SK-N-SH (cell line): ENCODE data around the gene IWS1. TPM values are rescaled to one million over a fixed set of nuclear protein-coding genes. Genes with fewer than 3 reads are reported as not detected.

Experiments used
- CTCF ChIA-PET: fragments of 300-600, 350-600 bp; formaldehyde crosslinking; extraction: SDS; loops from one replicate; lab custom pipeline; 2021; lab: Yijun Ruan, JAX
- POLR2A ChIA-PET: fragments of 350-600 bp; sonication (Branson Sonifier 250); formaldehyde crosslinking; extraction: SDS; loops from one replicate; lab custom pipeline; 2020; ENCODE audit warnings: antibody characterized with exemption, inconsistent platforms; lab: Yijun Ruan, JAX
- DNase-seq: peaks from one replicate; pipeline ENCODE4 v3.0.0; 2012
- H2AFZ ChIP-seq: fragments of 200-600 bp; sonication (generic); 2 replicates; pipeline ENCODE4 v1.8.1; 2016; ENCODE audit warnings: antibody characterized with exemption, mild to moderate bottlenecking, low read depth
- H3F3A ChIP-seq: fragments of 200-600 bp; sonication (generic); replicated peaks from 2 replicates; pipeline ENCODE3; 2016; ENCODE audit warnings: antibody characterized with exemption, mild to moderate bottlenecking; ENCODE audit not compliant: insufficient read depth
- H3K27ac ChIP-seq, 2 experiments: fragments of 200-500 bp in 1 of 2; fragments of 200-600 bp in 1 of 2; sonication (Bioruptor generic) in 1 of 2; sonication (generic), shearing (Covaris generic) in 1 of 2; 2 replicates each; pipeline versions ENCODE4 v1.5.1 to v1.6.1; 2014 to 2016; ENCODE audit warnings: low read depth in 2 of 2, inconsistent platforms in 1 of 2, low read length in 1 of 2, mild to moderate bottlenecking in 1 of 2, mixed read lengths in 1 of 2
- H3K27me3 ChIP-seq: fragments of 200-600 bp; sonication (generic), shearing (Covaris generic); 2 replicates; pipeline ENCODE4 v1.6.1; 2016; ENCODE audit warnings: mixed run types; ENCODE audit not compliant: insufficient read depth
- H3K36me3 ChIP-seq, 2 experiments: fragments of 200-500 bp in 1 of 2; fragments of 200-600 bp in 1 of 2; sonication (Bioruptor generic) in 1 of 2; sonication (generic) in 1 of 2; replicated peaks in 1 of 2; 2 replicates each; pipeline versions ENCODE3 to v1.5.1; 2014 to 2016; ENCODE audit warnings: low read length in 1 of 2, mild to moderate bottlenecking in 1 of 2; ENCODE audit not compliant: insufficient read depth in 2 of 2, control insufficient read depth in 1 of 2
- H3K4me1 ChIP-seq, 2 experiments: fragments of 200-500 bp in 1 of 2; fragments of 200-600 bp in 1 of 2; sonication (Bioruptor generic) in 1 of 2; sonication (generic), shearing (Covaris generic) in 1 of 2; 2 replicates each; pipeline versions ENCODE4 v1.5.1 to v1.6.1; 2014 to 2016; ENCODE audit warnings: low read depth in 1 of 2, low read length in 1 of 2, mixed run types in 1 of 2; ENCODE audit not compliant: insufficient read depth in 2 of 2, control insufficient read depth in 1 of 2
- H3K4me2 ChIP-seq: fragments of 200-600 bp; sonication (generic), shearing (Covaris generic); 2 replicates; pipeline ENCODE4 v1.6.1; 2017; ENCODE audit warnings: mixed run types
- H3K4me3 ChIP-seq, 2 experiments: fragments of 200-500 bp in 1 of 2; fragments of 200-600 bp in 1 of 2; sonication (Bioruptor generic) in 1 of 2; sonication (generic), shearing (Covaris generic) in 1 of 2; 2 replicates each; pipeline versions ENCODE4 v1.5.1 to v1.8.1; 2014 to 2016; ENCODE audit warnings: low read depth in 2 of 2, inconsistent platforms in 1 of 2, low read length in 1 of 2, mild to moderate bottlenecking in 1 of 2, mixed read lengths in 1 of 2, moderate library complexity in 1 of 2
- H3K79me2 ChIP-seq: fragments of 200-600 bp; sonication (generic); 2 replicates; pipeline ENCODE4 v1.8.1; 2017; ENCODE audit warnings: mild to moderate bottlenecking; ENCODE audit not compliant: insufficient read depth
- H3K9ac ChIP-seq: fragments of 200-600 bp; sonication (generic); 2 replicates; pipeline ENCODE4 v1.6.1; 2017; ENCODE audit warnings: mixed run types
- H3K9me2 ChIP-seq: fragments of 200-600 bp; sonication (generic); 2 replicates; pipeline ENCODE4 v1.6.1; 2017; ENCODE audit warnings: mixed run types
- H3K9me3 ChIP-seq: fragments of 200-600 bp; sonication (generic); 2 replicates; pipeline ENCODE4 v1.6.1; 2017; ENCODE audit warnings: mixed run types, mild to moderate bottlenecking, moderate library complexity
- H4K20me1 ChIP-seq: fragments of 200-600 bp; sonication (generic); 2 replicates; pipeline ENCODE4 v1.6.1; 2017; ENCODE audit warnings: mild to moderate bottlenecking, mixed run types; ENCODE audit not compliant: insufficient read depth
- ELF1 ChIP-seq: IDR thresholded peaks from 2 replicates; pipeline ENCODE4 v1.4.0; 2012
- GABPA ChIP-seq: IDR thresholded peaks from 2 replicates; pipeline ENCODE4 v1.4.0; 2012; ENCODE audit warnings: low read depth, mild to moderate bottlenecking
- GATA2 ChIP-seq: sonication (generic); formaldehyde crosslinking; IDR thresholded peaks from 2 replicates; pipeline ENCODE4 v1.5.0; 2020; ENCODE audit warnings: mild to moderate bottlenecking, missing genetic modification reagents
- MEF2A ChIP-seq: IDR thresholded peaks from 2 replicates; pipeline ENCODE4 v1.4.0; 2012; ENCODE audit warnings: low read depth, borderline replicate concordance
- RAD21 ChIP-seq: IDR thresholded peaks from 2 replicates; pipeline ENCODE4 v1.6.1; 2012; ENCODE audit warnings: mild to moderate bottlenecking, low read length
- RXRA ChIP-seq: IDR thresholded peaks from 2 replicates; pipeline ENCODE4 v1.4.0; 2012; ENCODE audit warnings: low read depth, mild to moderate bottlenecking, borderline replicate concordance
- TEAD4 ChIP-seq: IDR thresholded peaks from 2 replicates; pipeline ENCODE4 v1.4.0; 2012; ENCODE audit warnings: mild to moderate bottlenecking, borderline replicate concordance; ENCODE audit not compliant: insufficient read depth
- YY1 ChIP-seq: IDR thresholded peaks from 2 replicates; pipeline ENCODE4 v1.4.0; 2012; ENCODE audit warnings: low read depth, mild to moderate bottlenecking
- WGBS: methylation state at CpG from one replicate; pipeline ENCODE4 v1.1.6; 2017; ENCODE audit warnings: low lambda C conversion rate; 5-methylcytosine and 5-hydroxymethylcytosine counted together
- polyA plus RNA-seq, 3 experiments: library from polyadenylated mRNA; depleted of rRNA; stranded (reverse); fragments of >200 nt; gene quantifications; 2 replicates each; pipeline ENCODE4 v1.2.3, GENCODE V29; 2012
- TF ChIP-seq, protein P1 (sequence below): IDR thresholded peaks from 2 replicates; pipeline ENCODE4 v1.4.0; 2012; ENCODE audit warnings: low read depth, borderline replicate concordance
- TF ChIP-seq, protein P2 (sequence below): fragments of 150-350 bp; IDR thresholded peaks from 2 replicates; pipeline ENCODE4 v1.6.1; 2016; ENCODE audit warnings: mild to moderate bottlenecking, low read depth, low read length
- TF ChIP-seq, protein P3 (sequence below): fragments of 150-350 bp; IDR thresholded peaks from 2 replicates; pipeline ENCODE4 v1.6.1; 2017; ENCODE audit warnings: antibody characterized with exemption, low read length, low read depth, borderline replicate concordance
- TF ChIP-seq, protein P4 (sequence below): IDR thresholded peaks from 2 replicates; pipeline ENCODE4 v1.4.0; 2012; ENCODE audit warnings: low read depth, borderline replicate concordance

Gene IWS1
- polyA plus RNA-seq, 1 of the 3 experiments (the other 2 are of a cell fraction), result 24.6 TPM

DNA sequence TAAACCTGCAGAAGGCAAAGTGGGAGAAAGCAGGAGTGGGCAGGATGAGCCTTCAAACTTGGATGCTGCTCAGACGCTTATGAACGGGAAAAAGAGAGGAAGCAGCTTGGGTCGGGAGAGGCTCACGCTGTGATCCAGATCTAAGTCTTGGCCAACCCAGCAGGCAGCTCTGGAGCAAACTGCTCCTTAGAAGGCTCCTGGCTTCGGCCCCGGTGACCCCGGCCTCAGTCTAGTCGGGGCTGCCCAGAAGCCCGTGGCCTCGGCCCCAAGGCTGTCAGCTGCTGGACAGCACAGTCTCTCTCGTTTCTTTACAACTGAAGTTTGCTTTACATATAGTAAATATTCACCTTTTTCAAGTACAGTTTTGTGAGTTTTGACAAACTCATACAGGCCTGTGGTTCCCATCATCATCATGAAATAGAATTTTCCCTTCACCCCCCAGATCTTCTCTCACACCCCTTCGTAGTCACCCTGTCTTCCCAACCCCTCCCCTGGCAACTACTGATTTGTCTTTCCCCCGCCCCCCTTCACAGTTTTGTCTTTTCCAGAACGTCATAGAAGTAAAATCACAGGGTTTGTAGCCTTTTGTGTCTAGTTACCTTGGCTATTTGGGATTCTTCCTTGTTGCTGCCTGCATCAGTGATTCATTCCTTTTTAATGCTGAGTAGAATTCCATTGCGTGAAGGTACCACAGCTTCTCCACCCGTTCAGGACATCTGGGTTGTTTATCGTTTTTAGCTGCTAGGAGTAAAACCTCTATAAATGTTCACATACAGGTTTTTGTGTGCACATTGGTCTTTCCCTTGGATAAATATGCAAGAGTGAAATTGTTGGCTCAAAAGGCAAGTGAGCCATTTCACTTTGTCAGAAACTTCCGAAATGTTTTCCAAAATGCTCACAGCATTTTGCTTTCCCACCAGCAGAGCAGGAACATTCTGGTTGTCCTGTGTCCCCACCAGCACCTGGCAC lies 44.3 kb upstream of the IWS1 start:
- CTCF ChIA-PET, result interaction anchor here (2.1 kb wide), 1 partner anchor 21 kb away, joined by 6 read pairs; no protein-coding TSS in a partner anchor
- POLR2A ChIA-PET, result no interaction called here

More for the DNA sequence above, 44.3 kb upstream of the IWS1 start:
- TF ChIP-seq, protein P1, sequence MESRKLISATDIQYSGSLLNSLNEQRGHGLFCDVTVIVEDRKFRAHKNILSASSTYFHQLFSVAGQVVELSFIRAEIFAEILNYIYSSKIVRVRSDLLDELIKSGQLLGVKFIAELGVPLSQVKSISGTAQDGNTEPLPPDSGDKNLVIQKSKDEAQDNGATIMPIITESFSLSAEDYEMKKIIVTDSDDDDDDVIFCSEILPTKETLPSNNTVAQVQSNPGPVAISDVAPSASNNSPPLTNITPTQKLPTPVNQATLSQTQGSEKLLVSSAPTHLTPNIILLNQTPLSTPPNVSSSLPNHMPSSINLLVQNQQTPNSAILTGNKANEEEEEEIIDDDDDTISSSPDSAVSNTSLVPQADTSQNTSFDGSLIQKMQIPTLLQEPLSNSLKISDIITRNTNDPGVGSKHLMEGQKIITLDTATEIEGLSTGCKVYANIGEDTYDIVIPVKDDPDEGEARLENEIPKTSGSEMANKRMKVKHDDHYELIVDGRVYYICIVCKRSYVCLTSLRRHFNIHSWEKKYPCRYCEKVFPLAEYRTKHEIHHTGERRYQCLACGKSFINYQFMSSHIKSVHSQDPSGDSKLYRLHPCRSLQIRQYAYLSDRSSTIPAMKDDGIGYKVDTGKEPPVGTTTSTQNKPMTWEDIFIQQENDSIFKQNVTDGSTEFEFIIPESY, result no peak
- no peak for TF ChIP-seq RAD21
- TF ChIP-seq GATA2 (CRISPR knock-in tag), result no peak
- no peak for TF ChIP-seq RXRA
- no peak for TF ChIP-seq GABPA
- TF ChIP-seq, protein P2, sequence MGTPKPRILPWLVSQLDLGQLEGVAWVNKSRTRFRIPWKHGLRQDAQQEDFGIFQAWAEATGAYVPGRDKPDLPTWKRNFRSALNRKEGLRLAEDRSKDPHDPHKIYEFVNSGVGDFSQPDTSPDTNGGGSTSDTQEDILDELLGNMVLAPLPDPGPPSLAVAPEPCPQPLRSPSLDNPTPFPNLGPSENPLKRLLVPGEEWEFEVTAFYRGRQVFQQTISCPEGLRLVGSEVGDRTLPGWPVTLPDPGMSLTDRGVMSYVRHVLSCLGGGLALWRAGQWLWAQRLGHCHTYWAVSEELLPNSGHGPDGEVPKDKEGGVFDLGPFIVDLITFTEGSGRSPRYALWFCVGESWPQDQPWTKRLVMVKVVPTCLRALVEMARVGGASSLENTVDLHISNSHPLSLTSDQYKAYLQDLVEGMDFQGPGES, result no peak
- no peak for TF ChIP-seq YY1
- no peak for TF ChIP-seq ELF1
- TF ChIP-seq, protein P3, sequence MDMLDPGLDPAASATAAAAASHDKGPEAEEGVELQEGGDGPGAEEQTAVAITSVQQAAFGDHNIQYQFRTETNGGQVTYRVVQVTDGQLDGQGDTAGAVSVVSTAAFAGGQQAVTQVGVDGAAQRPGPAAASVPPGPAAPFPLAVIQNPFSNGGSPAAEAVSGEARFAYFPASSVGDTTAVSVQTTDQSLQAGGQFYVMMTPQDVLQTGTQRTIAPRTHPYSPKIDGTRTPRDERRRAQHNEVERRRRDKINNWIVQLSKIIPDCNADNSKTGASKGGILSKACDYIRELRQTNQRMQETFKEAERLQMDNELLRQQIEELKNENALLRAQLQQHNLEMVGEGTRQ, result no peak
- TF ChIP-seq, protein P4, sequence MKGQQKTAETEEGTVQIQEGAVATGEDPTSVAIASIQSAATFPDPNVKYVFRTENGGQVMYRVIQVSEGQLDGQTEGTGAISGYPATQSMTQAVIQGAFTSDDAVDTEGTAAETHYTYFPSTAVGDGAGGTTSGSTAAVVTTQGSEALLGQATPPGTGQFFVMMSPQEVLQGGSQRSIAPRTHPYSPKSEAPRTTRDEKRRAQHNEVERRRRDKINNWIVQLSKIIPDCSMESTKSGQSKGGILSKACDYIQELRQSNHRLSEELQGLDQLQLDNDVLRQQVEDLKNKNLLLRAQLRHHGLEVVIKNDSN, result no peak
- no peak for TF ChIP-seq TEAD4
- TF ChIP-seq MEF2A, result no peak
- H3K79me2 ChIP-seq, result no peaks in the 10 kb centered on the region
- H3K9me2 ChIP-seq, result no peaks in the 10 kb centered on the region
- H3K4me3 ChIP-seq, result no peak overlapping the region
- DNase-seq, result no peak
- H3K9ac ChIP-seq, result no peak overlapping the region
- no peak overlapping the region for H3K4me2 ChIP-seq
- H3K36me3 ChIP-seq, result no peaks in the 10 kb centered on the region
- peaks cover 0 to 8% of the 10 kb centered on the region in 2 experiments; a peak in 2 of 4 replicates for H3K4me1 ChIP-seq
- H3K9me3 ChIP-seq, result no peaks in the 10 kb centered on the region
- no peak overlapping the region for H3K27ac ChIP-seq
- WGBS, result 79% methylated on average over 17 of the region's 18 CpGs
- H4K20me1 ChIP-seq, result no peaks in the 10 kb centered on the region
- no peaks in the 10 kb centered on the region for H3K27me3 ChIP-seq
- H2AFZ ChIP-seq, result no peak overlapping the region
- H3F3A ChIP-seq, result no peaks in the 10 kb centered on the region
